ENCODE results near the gene RNF225. TPM values are rescaled to one million over a fixed set of nuclear protein-coding genes. Genes with fewer than 3 reads are reported as not detected.
A peak's percentile ranks its signal among the peaks of the same experiment; 100 is the strongest.

Gene RNF225
- total and polyA plus RNA-seq, 2 of the 13 experiments (the other 11 are each of a cell fraction or from before 2014, with no cell fraction given) = not detected

DNA sequence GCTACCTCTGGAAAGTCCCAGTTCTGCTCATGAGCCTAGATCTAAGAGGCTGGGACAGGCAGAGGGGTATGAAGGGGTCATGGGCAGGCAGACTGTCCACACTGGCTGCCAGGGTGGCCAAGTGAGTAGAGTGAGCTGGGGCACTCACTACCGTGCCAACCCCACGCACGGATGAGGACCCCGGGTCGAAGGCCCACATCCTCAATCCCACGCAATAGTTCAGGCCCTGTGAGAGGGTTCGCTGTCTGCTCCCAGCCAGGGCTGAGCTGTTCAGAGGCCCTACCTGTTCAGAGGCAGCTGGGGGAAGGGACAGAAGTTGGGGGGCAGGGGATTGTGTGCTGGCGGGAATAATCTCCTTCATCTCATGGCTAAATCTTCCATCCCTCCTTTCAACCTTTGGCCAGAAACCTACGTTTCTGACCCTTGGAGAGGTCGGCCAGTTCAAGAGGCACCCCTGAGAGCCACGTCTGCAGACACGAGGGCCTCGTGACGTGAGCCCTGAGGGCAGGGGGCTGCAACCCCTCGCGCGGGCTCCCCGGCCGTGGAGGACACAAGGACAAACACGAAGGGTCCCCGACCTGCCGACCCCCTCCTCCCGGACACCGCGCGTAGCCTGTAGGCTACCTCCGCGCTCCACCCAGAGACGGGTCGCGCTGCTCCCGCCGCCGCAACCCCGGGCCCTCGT, 9.4 kb upstream of the RNF225 start (continued):
- TF ChIP-seq, protein P1, sequence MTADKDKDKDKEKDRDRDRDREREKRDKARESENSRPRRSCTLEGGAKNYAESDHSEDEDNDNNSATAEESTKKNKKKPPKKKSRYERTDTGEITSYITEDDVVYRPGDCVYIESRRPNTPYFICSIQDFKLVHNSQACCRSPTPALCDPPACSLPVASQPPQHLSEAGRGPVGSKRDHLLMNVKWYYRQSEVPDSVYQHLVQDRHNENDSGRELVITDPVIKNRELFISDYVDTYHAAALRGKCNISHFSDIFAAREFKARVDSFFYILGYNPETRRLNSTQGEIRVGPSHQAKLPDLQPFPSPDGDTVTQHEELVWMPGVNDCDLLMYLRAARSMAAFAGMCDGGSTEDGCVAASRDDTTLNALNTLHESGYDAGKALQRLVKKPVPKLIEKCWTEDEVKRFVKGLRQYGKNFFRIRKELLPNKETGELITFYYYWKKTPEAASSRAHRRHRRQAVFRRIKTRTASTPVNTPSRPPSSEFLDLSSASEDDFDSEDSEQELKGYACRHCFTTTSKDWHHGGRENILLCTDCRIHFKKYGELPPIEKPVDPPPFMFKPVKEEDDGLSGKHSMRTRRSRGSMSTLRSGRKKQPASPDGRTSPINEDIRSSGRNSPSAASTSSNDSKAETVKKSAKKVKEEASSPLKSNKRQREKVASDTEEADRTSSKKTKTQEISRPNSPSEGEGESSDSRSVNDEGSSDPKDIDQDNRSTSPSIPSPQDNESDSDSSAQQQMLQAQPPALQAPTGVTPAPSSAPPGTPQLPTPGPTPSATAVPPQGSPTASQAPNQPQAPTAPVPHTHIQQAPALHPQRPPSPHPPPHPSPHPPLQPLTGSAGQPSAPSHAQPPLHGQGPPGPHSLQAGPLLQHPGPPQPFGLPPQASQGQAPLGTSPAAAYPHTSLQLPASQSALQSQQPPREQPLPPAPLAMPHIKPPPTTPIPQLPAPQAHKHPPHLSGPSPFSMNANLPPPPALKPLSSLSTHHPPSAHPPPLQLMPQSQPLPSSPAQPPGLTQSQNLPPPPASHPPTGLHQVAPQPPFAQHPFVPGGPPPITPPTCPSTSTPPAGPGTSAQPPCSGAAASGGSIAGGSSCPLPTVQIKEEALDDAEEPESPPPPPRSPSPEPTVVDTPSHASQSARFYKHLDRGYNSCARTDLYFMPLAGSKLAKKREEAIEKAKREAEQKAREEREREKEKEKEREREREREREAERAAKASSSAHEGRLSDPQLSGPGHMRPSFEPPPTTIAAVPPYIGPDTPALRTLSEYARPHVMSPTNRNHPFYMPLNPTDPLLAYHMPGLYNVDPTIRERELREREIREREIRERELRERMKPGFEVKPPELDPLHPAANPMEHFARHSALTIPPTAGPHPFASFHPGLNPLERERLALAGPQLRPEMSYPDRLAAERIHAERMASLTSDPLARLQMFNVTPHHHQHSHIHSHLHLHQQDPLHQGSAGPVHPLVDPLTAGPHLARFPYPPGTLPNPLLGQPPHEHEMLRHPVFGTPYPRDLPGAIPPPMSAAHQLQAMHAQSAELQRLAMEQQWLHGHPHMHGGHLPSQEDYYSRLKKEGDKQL (CRISPR knock-in tag; IDR thresholded peaks at IDR 0.05; ENCODE audit: low read depth) = no peak
- no peak for TF ChIP-seq ZSCAN29 (CRISPR knock-in tag; conservative IDR thresholded peaks at IDR 0.05)
- no peak for TF ChIP-seq JUNB (CRISPR knock-in tag; IDR thresholded peaks at IDR 0.05; ENCODE audit: borderline replicate concordance)
- TF ChIP-seq ZNF607 (CRISPR knock-in tag; IDR thresholded peaks at IDR 0.05; ENCODE audit: borderline replicate concordance) = no peak; the same call in 1 of the 2 replicates
- TF ChIP-seq SIN3B (IDR thresholded peaks at IDR 0.05; ENCODE audit: low read length) = no peak
- TF ChIP-seq, protein P2, sequence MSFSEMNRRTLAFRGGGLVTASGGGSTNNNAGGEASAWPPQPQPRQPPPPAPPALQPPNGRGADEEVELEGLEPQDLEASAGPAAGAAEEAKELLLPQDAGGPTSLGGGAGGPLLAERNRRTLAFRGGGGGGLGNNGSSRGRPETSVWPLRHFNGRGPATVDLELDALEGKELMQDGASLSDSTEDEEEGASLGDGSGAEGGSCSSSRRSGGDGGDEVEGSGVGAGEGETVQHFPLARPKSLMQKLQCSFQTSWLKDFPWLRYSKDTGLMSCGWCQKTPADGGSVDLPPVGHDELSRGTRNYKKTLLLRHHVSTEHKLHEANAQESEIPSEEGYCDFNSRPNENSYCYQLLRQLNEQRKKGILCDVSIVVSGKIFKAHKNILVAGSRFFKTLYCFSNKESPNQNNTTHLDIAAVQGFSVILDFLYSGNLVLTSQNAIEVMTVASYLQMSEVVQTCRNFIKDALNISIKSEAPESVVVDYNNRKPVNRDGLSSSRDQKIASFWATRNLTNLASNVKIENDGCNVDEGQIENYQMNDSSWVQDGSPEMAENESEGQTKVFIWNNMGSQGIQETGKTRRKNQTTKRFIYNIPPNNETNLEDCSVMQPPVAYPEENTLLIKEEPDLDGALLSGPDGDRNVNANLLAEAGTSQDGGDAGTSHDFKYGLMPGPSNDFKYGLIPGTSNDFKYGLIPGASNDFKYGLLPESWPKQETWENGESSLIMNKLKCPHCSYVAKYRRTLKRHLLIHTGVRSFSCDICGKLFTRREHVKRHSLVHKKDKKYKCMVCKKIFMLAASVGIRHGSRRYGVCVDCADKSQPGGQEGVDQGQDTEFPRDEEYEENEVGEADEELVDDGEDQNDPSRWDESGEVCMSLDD (CRISPR knock-in tag; IDR thresholded peaks at IDR 0.05; ENCODE audit: borderline replicate concordance) = no peak
- TF ChIP-seq, protein P3, sequence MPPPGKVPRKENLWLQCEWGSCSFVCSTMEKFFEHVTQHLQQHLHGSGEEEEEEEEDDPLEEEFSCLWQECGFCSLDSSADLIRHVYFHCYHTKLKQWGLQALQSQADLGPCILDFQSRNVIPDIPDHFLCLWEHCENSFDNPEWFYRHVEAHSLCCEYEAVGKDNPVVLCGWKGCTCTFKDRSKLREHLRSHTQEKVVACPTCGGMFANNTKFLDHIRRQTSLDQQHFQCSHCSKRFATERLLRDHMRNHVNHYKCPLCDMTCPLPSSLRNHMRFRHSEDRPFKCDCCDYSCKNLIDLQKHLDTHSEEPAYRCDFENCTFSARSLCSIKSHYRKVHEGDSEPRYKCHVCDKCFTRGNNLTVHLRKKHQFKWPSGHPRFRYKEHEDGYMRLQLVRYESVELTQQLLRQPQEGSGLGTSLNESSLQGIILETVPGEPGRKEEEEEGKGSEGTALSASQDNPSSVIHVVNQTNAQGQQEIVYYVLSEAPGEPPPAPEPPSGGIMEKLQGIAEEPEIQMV (CRISPR knock-in tag; IDR thresholded peaks at IDR 0.05; ENCODE audit: low read depth) = no peak
- peak; percentile 71 for TF ChIP-seq RBM39 (IDR thresholded peaks at IDR 0.05; ENCODE audit: low read depth, low read length, poor library complexity, severe bottlenecking)
- TF ChIP-seq, protein P4, sequence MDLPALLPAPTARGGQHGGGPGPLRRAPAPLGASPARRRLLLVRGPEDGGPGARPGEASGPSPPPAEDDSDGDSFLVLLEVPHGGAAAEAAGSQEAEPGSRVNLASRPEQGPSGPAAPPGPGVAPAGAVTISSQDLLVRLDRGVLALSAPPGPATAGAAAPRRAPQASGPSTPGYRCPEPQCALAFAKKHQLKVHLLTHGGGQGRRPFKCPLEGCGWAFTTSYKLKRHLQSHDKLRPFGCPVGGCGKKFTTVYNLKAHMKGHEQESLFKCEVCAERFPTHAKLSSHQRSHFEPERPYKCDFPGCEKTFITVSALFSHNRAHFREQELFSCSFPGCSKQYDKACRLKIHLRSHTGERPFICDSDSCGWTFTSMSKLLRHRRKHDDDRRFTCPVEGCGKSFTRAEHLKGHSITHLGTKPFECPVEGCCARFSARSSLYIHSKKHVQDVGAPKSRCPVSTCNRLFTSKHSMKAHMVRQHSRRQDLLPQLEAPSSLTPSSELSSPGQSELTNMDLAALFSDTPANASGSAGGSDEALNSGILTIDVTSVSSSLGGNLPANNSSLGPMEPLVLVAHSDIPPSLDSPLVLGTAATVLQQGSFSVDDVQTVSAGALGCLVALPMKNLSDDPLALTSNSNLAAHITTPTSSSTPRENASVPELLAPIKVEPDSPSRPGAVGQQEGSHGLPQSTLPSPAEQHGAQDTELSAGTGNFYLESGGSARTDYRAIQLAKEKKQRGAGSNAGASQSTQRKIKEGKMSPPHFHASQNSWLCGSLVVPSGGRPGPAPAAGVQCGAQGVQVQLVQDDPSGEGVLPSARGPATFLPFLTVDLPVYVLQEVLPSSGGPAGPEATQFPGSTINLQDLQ (CRISPR knock-in tag; IDR thresholded peaks at IDR 0.05) = peak; percentile 82
- TF ChIP-seq, protein P5, sequence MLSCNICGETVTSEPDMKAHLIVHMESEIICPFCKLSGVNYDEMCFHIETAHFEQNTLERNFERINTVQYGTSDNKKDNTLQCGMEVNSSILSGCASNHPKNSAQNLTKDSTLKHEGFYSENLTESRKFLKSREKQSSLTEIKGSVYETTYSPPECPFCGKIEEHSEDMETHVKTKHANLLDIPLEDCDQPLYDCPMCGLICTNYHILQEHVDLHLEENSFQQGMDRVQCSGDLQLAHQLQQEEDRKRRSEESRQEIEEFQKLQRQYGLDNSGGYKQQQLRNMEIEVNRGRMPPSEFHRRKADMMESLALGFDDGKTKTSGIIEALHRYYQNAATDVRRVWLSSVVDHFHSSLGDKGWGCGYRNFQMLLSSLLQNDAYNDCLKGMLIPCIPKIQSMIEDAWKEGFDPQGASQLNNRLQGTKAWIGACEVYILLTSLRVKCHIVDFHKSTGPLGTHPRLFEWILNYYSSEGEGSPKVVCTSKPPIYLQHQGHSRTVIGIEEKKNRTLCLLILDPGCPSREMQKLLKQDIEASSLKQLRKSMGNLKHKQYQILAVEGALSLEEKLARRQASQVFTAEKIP (CRISPR knock-in tag; IDR thresholded peaks at IDR 0.05; ENCODE audit: borderline replicate concordance) = no peak
- no peak for TF ChIP-seq SPEN (CRISPR knock-in tag; IDR thresholded peaks at IDR 0.05; ENCODE audit: low read depth)
